GM10248 (cell line): Measurements from ENCODE around the gene FAM174C.
A peak's percentile ranks its signal among the peaks of the same experiment; 100 is the strongest.

Experiments used
- CTCF ChIA-PET: fragments of 300-600 bp; sonication (Branson Sonifier 250); formaldehyde crosslinking; extraction: SDS; loops from one replicate; lab custom pipeline; 2021; ENCODE audit warnings: antibody characterized with exemption; lab: Yijun Ruan, JAX
- POLR2A ChIA-PET: fragments of 350-650 bp; sonication (Branson Sonifier 250); formaldehyde crosslinking; extraction: SDS; loops from one replicate; lab custom pipeline; 2020; ENCODE audit warnings: antibody characterized with exemption; lab: Yijun Ruan, JAX
- DNase-seq: peaks from one replicate; pipeline ENCODE4 v3.0.0; 2012; ENCODE audit errors: extremely low spot score
- CTCF ChIP-seq: IDR thresholded peaks from 2 replicates; pipeline ENCODE4 v1.5.1; 2012; ENCODE audit warnings: mild to moderate bottlenecking, low read depth; ENCODE audit errors: extremely low read depth, missing control alignments, control extremely low read depth

Gene FAM174C

GRCh38 chr19:1237027-1237659 is 38.2 kb upstream of the FAM174C start:
- ChIA-PET POLR2A (no interaction called here), CTCF (no interaction called here)
- no peak for DNase-seq
- TF ChIP-seq CTCF: no peak

- TF ChIP-seq CTCF: no peak
- peak; percentile 55 for DNase-seq
- CTCF ChIA-PET: interaction anchor here (1.2 to 9.8 kb wide), 4 partner anchors 17 to 124 kb away, joined by 4 to 491 read pairs (median 5); partner anchors contain the start of gene CIRBP
- POLR2A ChIA-PET: no interaction called here
These were observed 37.5 kb upstream of the FAM174C start, which contains the start of gene CBARP for GRCh38 chr19:1237754-1238368. TSS of gene CBARP (minus strand) at chr19:1238005. CDS start at chr19:1236100, 1,905 bp downstream.

- ChIA-PET POLR2A (no interaction called here), CTCF (interaction anchor here (1.2 to 9.8 kb wide), 4 partner anchors 18 to 125 kb away, joined by 4 to 491 read pairs (median 5); partner anchors contain the start of gene CIRBP)
- no peak for TF ChIP-seq CTCF
These were observed 36.7 kb upstream of the FAM174C start for GRCh38 chr19:1238369-1239303.

GRCh38 chr19:1239420-1239795 is 35.9 kb upstream of the FAM174C start:
- ChIA-PET CTCF (interaction anchor here (1.8 to 9.8 kb wide), 2 partner anchors 22 to 126 kb away, joined by 6 to 491 read pairs; partner anchors contain the start of gene CIRBP), POLR2A (no interaction called here)
- TF ChIP-seq CTCF: no peak
- no peak for DNase-seq

More at GRCh38 chr19:1238369-1239303, 36.7 kb upstream of the FAM174C start:
- DNase-seq: no peak

GRCh38 chr19:1239796-1240737 is 35.3 kb upstream of the FAM174C start:
- DNase-seq: peak; percentile 96
- ChIA-PET CTCF (interaction anchor here (0.7 to 9.8 kb wide), 9 partner anchors 10 to 318 kb away, joined by 3 to 491 read pairs (median 3); partner anchors contain the start of genes CIRBP and WDR18), POLR2A (interaction anchor here (2.3 kb wide), 1 partner anchor 29 kb away, joined by 11 read pairs; the partner anchor contains the start of gene CIRBP)
- peak; percentile 78 for TF ChIP-seq CTCF
